ENCODE results near the gene CA9.

Gene CA9

GRCh38 chr9:35657546-35658136 lies 16.1 kb upstream of the CA9 start, which contains the start of gene RMRP:
Gene RMRP (minus strand): TSS chr9:35658019.
- DNase-seq (ENCODE audit: low read depth in 2 of 2) = peak; percentile 100
- TF ChIP-seq CTCF (IDR thresholded peaks at IDR 0.05; ENCODE audit: low read depth, low read length) = peak; percentile 33
- H3K4me3 ChIP-seq (replicated peaks in 1 of 2; ENCODE audit: low read depth in 2 of 2, low read length in 2 of 2) = peak within 1 kb of the TSS; percentile 92 to 97

GRCh38 chr9:35658137-35658967 lies 15.4 kb upstream of the CA9 start, which contains the start of gene CCDC107:
Gene CCDC107 (plus strand): TSS chr9:35658292. CDS start chr9:35658380, 88 bp downstream.
- H3K4me3 ChIP-seq (replicated peaks in 1 of 2; ENCODE audit: low read depth in 2 of 2, low read length in 2 of 2) = peak within 1 kb of the TSS; percentile 92 to 97
- TF ChIP-seq CTCF (IDR thresholded peaks at IDR 0.05; ENCODE audit: low read depth, low read length) = peak; percentile 51
- DNase-seq (ENCODE audit: low read depth in 2 of 2) = peak; percentile 87 to 90

GRCh38 chr9:35658968-35659220 lies 14.8 kb upstream of the CA9 start:
- no peak for TF ChIP-seq CTCF (IDR thresholded peaks at IDR 0.05; ENCODE audit: low read depth, low read length)
- DNase-seq (ENCODE audit: low read depth in 2 of 2) = peak; percentile 52 to 74
- peak overlapping the region; percentile 92 to 97 for H3K4me3 ChIP-seq (replicated peaks in 1 of 2; ENCODE audit: low read depth in 2 of 2, low read length in 2 of 2)

GRCh38 chr9:35659340-35659739 lies 14.4 kb upstream of the CA9 start:
- no peak for TF ChIP-seq CTCF (IDR thresholded peaks at IDR 0.05; ENCODE audit: low read depth, low read length)
- H3K4me3 ChIP-seq (replicated peaks in 1 of 2; ENCODE audit: low read depth in 2 of 2, low read length in 2 of 2) = peak overlapping the region; percentile 8 to 97
- peak; percentile 82 to 95 for DNase-seq (ENCODE audit: low read depth in 2 of 2)

GRCh38 chr9:35660966-35661415 lies 12.7 kb upstream of the CA9 start:
- DNase-seq (ENCODE audit: low read depth in 2 of 2) = peak; percentile 56 to 64
- no peak overlapping the region for H3K4me3 ChIP-seq (replicated peaks in 1 of 2; ENCODE audit: low read depth in 2 of 2, low read length in 2 of 2)
- TF ChIP-seq CTCF (IDR thresholded peaks at IDR 0.05; ENCODE audit: low read depth, low read length) = peak; percentile 30

- no peak for TF ChIP-seq CTCF (IDR thresholded peaks at IDR 0.05; ENCODE audit: low read depth, low read length)
- no peak for DNase-seq (ENCODE audit: low read depth in 2 of 2)
- H3K4me3 ChIP-seq (replicated peaks in 1 of 2; ENCODE audit: low read depth in 2 of 2, low read length in 2 of 2) = no peak overlapping the region
Measured at GRCh38 chr9:35661756-35662350, 11.9 kb upstream of the CA9 start.
